ENCODE results near the gene FCAMR.
"Not testable (repeated sequence)": the region's sequence is repeated elsewhere in the genome, so short reads cannot be mapped to it uniquely, and the experiment has no call there.

Gene FCAMR

GRCh38 chr1:206937425-206937824, 32.8 kb downstream of the FCAMR start:
- FAIRE-seq (no peak), DNase-seq (ENCODE audit: insufficient read length, low spot score) (no peak)

- DNase-seq (ENCODE audit: insufficient read length, low spot score) (no peak), FAIRE-seq (no peak)
These were observed 34.7 kb downstream of the FCAMR start for GRCh38 chr1:206935491-206936067.

DNA sequence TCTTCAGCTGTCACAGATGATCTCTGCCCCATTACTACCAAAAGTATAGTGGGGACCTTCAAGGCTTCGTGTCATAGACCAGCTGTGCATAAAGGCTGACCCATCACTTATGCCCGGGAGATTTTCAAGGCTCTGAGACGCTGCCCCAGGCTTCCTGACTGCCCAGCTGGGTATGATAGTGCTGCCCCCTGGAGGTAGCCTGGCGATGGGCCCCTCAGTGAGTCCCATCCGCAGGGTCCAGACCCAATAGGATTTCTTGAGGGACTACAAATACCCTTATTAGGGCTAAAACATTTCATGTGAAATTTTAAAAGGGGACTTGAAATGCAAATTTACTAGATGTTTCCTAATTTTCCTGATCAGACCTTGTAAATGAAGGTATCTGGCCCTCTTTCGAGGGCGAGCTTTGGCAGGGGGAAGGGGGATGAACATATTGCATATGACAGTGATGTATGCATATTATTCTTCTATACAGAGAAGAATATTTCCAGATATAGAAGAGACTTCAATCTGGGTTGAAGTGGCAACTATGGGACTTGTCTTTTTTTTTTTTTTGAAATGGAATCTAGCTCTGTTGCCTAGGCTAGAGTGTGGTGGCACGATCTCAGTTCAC, 36.8 kb downstream of the FCAMR start:
- DNase-seq (ENCODE audit: insufficient read length, low spot score) (no peak), FAIRE-seq (peak; percentile 65)

DNA sequence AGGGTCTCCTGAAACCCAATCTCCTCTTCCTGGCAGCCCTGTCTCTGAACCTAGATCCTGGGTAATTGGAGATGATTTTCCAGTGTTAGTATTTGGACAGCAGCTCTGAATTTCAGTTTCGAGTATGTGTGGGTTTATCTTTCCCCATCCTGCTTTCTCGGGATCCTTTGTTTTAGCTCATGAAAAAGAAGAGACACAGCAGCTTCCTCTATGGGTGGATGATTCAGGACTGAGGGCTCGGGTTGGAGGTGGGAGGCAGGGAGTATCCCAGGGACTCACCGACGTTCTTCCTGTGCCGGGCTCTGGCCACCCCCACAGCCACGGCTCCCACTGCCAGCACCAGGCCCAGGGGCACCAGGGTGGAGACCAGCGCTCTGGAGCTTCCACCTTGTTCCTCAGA, 38.1 kb downstream of the FCAMR start:
- DNase-seq (ENCODE audit: insufficient read length, low spot score) = no peak
- FAIRE-seq = no peak

GRCh38 chr1:206931709-206932108, 38.6 kb downstream of the FCAMR start:
- no peak for DNase-seq (ENCODE audit: insufficient read length, low spot score)

GRCh38 chr1:206930210-206930798, 40.0 kb downstream of the FCAMR start:
- DNase-seq (ENCODE audit: insufficient read length, low spot score) (no peak), FAIRE-seq (peak; percentile 91)

More at GRCh38 chr1:206931709-206932108, 38.6 kb downstream of the FCAMR start:
- no peak for FAIRE-seq

- FAIRE-seq = no peak
- DNase-seq (ENCODE audit: insufficient read length, low spot score) = no peak
These were observed 40.7 kb downstream of the FCAMR start for GRCh38 chr1:206929524-206929923.

- DNase-seq (ENCODE audit: insufficient read length, low spot score) (no peak), FAIRE-seq (no peak)
These were observed 44.0 kb downstream of the FCAMR start for GRCh38 chr1:206926286-206926685.

DNA sequence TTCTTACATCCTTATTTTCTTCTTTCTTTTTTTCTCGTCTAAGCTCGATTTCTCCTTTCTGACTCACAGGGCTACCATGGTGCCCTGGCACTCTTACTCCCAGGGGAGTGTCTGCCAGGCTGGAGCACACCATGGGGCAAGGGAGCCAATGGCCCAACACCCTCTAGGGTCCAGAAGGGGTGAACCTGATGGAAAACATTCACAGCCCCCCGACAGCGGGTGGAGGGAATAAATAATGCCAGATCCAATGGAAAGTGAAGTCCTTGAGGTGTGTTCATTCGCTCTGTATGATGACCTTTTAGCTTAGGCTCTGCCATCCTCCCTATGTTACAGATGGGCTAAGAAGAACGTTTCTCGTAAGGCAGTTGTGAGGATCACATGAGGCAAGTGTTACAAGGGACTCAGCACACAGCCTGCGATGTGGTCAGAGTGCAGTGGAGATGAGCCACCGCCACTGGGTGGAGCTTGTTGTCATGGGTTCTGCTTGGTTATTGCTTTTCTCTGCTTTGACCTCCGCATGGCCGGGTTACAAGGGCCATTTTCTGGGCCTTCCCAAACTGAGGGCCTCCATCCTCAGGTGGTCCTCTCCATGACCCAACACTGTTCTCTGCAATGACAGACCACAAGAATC, 45.0 kb downstream of the FCAMR start:
- FAIRE-seq = peak; percentile 84

GRCh38 chr1:206924592-206925105, 45.6 kb downstream of the FCAMR start:
- FAIRE-seq (no peak), DNase-seq (ENCODE audit: insufficient read length, low spot score) (no peak)

More for the DNA sequence above, 45.0 kb downstream of the FCAMR start:
- no peak for DNase-seq (ENCODE audit: insufficient read length, low spot score)

- FAIRE-seq = peak; percentile 90
- DNase-seq (ENCODE audit: insufficient read length, low spot score) = not testable (repeated sequence)
These were observed 46.2 kb downstream of the FCAMR start for GRCh38 chr1:206923961-206924557.

- DNase-seq (ENCODE audit: insufficient read length, low spot score) (peak; percentile 23), FAIRE-seq (peak; percentile 87)
These were observed 47.0 kb downstream of the FCAMR start for GRCh38 chr1:206923009-206923960.

DNA sequence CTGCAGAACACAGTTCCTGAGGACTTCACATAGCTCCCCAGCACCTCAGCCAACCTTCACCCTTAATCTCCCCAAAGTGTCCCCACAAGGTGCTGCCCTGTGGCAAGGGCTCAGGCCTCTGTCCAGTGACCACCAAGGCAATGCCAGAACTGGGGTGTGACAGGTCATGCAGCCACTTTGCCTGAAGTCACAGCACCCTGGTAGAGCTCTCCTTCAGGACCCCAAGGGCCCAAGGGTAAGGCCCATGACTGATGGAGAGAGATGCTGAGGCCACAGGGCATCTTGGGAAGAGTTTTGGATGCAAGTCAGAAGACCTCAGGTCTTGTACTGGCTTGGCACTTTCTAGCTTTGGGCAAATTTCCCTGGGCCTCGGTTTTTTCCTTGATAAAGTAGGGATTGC, 47.7 kb downstream of the FCAMR start:
- no peak for FAIRE-seq
- DNase-seq (ENCODE audit: insufficient read length, low spot score) = no peak

- FAIRE-seq = peak; percentile 75
- DNase-seq (ENCODE audit: insufficient read length, low spot score) = peak; percentile 30
These were observed 48.4 kb downstream of the FCAMR start, which contains the start of gene FCMR for GRCh38 chr1:206921772-206922265. Gene FCMR (minus strand): TSS chr1:206921941. CDS start chr1:206921854, 87 bp downstream.

GRCh38 chr1:206918076-206918475, 52.2 kb downstream of the FCAMR start:
- DNase-seq (ENCODE audit: insufficient read length, low spot score) = no peak
- FAIRE-seq = peak; percentile 40

DNA sequence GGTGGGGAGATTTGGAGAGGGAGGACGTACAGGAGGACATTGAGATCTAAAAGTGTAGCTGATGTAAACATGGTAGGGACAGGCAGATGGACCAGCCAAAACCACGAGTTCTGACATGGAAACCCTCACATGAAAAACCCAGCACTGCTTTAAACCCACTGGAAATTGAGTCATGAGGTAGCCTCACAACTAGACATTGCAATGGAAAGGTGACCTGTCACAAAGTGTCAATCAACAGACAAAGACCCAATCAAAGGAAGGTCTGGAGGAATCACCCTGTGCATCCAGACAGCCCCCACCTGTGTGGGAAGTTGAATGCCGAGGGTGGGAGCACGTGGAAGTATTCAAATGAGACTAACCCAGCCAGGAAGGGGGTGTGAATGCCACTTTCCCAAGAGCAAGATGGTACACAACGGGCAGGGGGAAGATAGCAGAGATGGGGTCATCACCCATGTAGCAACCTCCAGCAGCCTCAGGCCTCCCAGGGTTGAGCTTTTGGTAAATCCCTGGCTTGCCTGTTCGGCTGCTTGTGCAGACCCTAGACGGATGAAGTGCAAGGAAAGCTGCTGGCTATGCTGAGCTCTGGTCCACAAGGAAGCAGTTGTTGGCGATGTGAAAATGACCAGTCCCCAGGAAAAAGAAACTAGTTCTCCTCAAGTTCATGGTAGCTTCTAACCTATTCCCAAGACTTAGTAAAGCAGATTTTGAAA, 54.1 kb downstream of the FCAMR start:
- FAIRE-seq = no peak

GRCh38 chr1:206915030-206915735, 55.1 kb downstream of the FCAMR start:
- FAIRE-seq (no peak), DNase-seq (ENCODE audit: insufficient read length, low spot score) (no peak)

More for the DNA sequence above, 54.1 kb downstream of the FCAMR start:
- DNase-seq (ENCODE audit: insufficient read length, low spot score) = no peak

DNA sequence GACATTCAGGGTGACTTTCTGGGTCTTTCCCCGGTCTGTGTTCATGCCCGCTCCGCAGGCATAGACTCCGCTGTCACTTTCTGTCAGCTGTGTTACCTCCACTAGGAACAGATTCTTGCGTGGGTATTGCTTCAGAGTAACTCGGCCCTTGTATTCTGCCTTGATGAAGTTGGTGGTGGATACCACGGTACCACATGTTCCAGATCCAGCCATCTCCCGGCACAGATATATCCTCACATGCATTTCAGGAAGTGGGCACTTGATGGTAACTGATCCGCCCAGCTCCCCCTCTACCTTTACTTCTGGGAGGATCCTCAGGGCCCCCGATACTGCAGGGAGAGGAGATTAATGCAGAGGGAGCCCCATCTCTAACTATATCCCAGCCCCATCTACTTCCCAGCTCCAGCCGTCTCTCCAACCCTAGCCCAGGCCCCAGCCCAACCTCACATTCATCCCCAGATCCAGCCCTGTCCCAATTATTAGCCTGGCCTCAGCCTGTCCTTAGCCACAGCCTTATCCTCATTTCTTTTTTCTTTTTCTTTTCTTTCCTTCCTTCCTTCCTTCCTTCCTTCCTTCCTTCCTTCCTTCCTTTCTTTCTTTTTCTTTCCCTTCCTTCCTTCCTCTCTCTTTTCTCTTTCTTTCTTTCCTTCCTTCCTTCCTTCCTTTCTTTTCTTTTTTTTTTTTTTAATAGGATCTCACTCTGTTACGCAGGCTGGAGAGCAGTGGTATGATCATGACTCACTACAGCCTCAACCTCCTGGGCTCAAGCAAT, 56.3 kb downstream of the FCAMR start:
- FAIRE-seq (no peak), DNase-seq (ENCODE audit: insufficient read length, low spot score) (no peak)
